AG08396 (cell line): ENCODE results near the gene DNAJC4.

Source experiments
- DNase-seq: peaks from one replicate; pipeline ENCODE4 v3.0.0; 2012; ENCODE audit warnings: low spot score, mixed read lengths

The DNAJC4 gene

DNA sequence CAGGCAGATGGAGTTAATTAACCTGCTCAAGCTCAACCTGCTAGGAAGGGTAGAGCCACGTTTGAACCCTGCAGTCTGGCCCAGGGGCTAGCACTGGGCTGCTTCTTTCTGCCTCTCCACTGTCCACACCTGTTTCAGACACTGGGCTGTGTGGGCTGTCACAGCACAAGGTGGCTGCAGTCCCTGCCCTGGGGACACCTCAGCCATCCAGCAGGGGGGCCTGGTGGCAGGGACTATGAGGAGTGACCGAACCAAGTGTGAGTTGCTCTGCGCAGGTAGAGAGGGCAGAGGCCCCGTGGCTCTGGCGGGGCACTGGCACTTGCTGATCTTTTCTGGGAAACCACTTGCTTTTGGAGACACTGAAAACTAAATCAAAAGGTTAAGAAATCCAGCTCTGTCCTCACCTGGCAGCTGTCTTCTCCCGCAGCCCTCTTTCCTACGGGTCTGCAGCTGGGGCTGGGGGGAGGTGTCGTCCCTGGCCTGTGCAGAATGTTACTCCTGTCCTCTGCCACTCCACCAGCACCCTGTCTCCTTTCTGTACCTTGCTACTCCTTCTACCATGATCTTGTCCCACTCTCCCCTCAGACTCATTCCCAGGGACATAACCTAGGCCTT, 48.3 kb downstream of the DNAJC4 start:
- no peak for DNase-seq

GRCh38 chr11:64281957-64282770, 51.8 kb downstream of the DNAJC4 start:
- no peak for DNase-seq

DNA sequence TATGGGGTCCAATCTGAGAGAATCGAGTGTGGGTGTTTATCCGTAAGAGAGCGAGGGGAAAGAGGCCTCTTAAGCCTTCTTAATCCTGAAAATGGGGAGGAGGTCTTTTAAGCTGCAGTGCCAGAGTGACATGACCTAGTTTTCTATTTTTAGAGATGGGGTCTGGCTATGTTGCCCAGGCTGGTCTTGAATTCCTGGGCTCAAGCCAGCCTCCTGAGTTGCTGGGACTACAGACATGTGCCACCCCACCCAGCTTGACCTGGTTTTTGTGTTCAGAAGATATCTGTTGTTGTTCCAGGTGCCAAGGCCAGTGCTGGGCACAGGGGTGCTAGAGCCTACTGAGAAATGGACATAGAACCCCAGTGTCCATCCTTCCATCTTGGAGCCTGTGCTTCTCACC, 52.7 kb downstream of the DNAJC4 start:
- no peak for DNase-seq
